ENCODE results near the gene PTHLH. TPM values are rescaled to one million over a fixed set of nuclear protein-coding genes. Genes with fewer than 3 reads are reported as not detected.

Gene PTHLH
- total RNA-seq, 2 experiments from 2014 or later: not detected

GRCh38 chr12:27971121-27971489 is 1.4 kb downstream of the PTHLH start:
- Mint-ChIP-seq H3K4me1 (ENCODE audit: low read depth) (peaks cover 20% of the 10 kb centered on the region), H3K9me3 (ENCODE audit: insufficient read depth) (no peaks in the 10 kb centered on the region), H3K4me3 (peak overlapping the region; percentile 40), H3K36me3 (ENCODE audit: low read depth) (no peaks in the 10 kb centered on the region), H3K27ac (no peak overlapping the region), H3K27me3 (ENCODE audit: low read depth) (peaks cover 79% of the 10 kb centered on the region)
- POLR2A ChIA-PET: interaction anchor here (0.6 kb wide), 1 partner anchor 220 kb away, joined by 3 read pairs; no protein-coding TSS in a partner anchor
- DNase-seq (no peak), ATAC-seq (no peak)
- CTCF ChIA-PET: interaction anchor here (1.0 kb wide), 1 partner anchor 31 kb away, joined by 3 read pairs; no protein-coding TSS in a partner anchor

GRCh38 chr12:27970401-27971120 is 2.0 kb downstream of the PTHLH start:
- Mint-ChIP-seq H3K27ac (no peak overlapping the region), H3K36me3 (ENCODE audit: low read depth) (no peaks in the 10 kb centered on the region), H3K4me1 (ENCODE audit: low read depth) (peaks cover 20% of the 10 kb centered on the region), H3K9me3 (ENCODE audit: insufficient read depth) (no peaks in the 10 kb centered on the region), H3K4me3 (peak overlapping the region; percentile 40), H3K27me3 (ENCODE audit: low read depth) (peaks cover 74% of the 10 kb centered on the region)
- ChIA-PET CTCF (interaction anchor here (1.0 kb wide), 1 partner anchor 30 kb away, joined by 3 read pairs; no protein-coding TSS in a partner anchor), POLR2A (interaction anchor here (0.6 kb wide), 1 partner anchor 220 kb away, joined by 3 read pairs; no protein-coding TSS in a partner anchor)
- ATAC-seq (peak; percentile 61), DNase-seq (no peak)

GRCh38 chr12:27969624-27970400 is 2.7 kb downstream of the PTHLH start:
- no peak overlapping the region for H3K27ac Mint-ChIP-seq
- POLR2A ChIA-PET: no interaction called here
- DNase-seq (peak; percentile 55), ATAC-seq (peak; percentile 71)
- no peaks in the 10 kb centered on the region for H3K36me3 Mint-ChIP-seq (ENCODE audit: low read depth)
- peak overlapping the region; percentile 71 for H3K4me3 Mint-ChIP-seq
- peaks cover 18% of the 10 kb centered on the region for H3K4me1 Mint-ChIP-seq (ENCODE audit: low read depth)
- CTCF ChIA-PET: interaction anchor here (0.9 to 1.0 kb wide), 2 partner anchors 29 kb away, joined by 3 read pairs; no protein-coding TSS in a partner anchor
- peaks cover 73% of the 10 kb centered on the region for H3K27me3 Mint-ChIP-seq (ENCODE audit: low read depth)
- no peaks in the 10 kb centered on the region for H3K9me3 Mint-ChIP-seq (ENCODE audit: insufficient read depth)

GRCh38 chr12:27968972-27969623 is 3.4 kb downstream of the PTHLH start:
- CTCF ChIA-PET: interaction anchor here (0.9 kb wide), 1 partner anchor 28 kb away, joined by 3 read pairs; no protein-coding TSS in a partner anchor
- peak overlapping the region; percentile 71 for H3K4me3 Mint-ChIP-seq
- no peaks in the 10 kb centered on the region for H3K36me3 Mint-ChIP-seq (ENCODE audit: low read depth)
- H3K27ac Mint-ChIP-seq: no peak overlapping the region
- H3K27me3 Mint-ChIP-seq (ENCODE audit: low read depth): peaks cover 73% of the 10 kb centered on the region
- H3K4me1 Mint-ChIP-seq (ENCODE audit: low read depth): peaks cover 18% of the 10 kb centered on the region
- DNase-seq (no peak), ATAC-seq (peak; percentile 24)
- POLR2A ChIA-PET: no interaction called here
- H3K9me3 Mint-ChIP-seq (ENCODE audit: insufficient read depth): no peaks in the 10 kb centered on the region

- Mint-ChIP-seq H3K4me1 (ENCODE audit: low read depth) (peaks cover 18% of the 10 kb centered on the region), H3K27me3 (ENCODE audit: low read depth) (peaks cover 67% of the 10 kb centered on the region), H3K4me3 (no peak overlapping the region), H3K36me3 (ENCODE audit: low read depth) (no peaks in the 10 kb centered on the region), H3K27ac (no peak overlapping the region), H3K9me3 (ENCODE audit: insufficient read depth) (no peaks in the 10 kb centered on the region)
- ChIA-PET CTCF (interaction anchor here (1.7 kb wide), 1 partner anchor 27 kb away, joined by 6 read pairs; no protein-coding TSS in a partner anchor), POLR2A (no interaction called here)
- DNase-seq (no peak), ATAC-seq (no peak)
Observed at GRCh38 chr12:27967551-27968054, 4.9 kb downstream of the PTHLH start.

- ChIA-PET POLR2A (no interaction called here), CTCF (interaction anchor here (1.7 kb wide), 1 partner anchor 26 kb away, joined by 6 read pairs; no protein-coding TSS in a partner anchor)
- ATAC-seq (no peak), DNase-seq (no peak)
- H3K9me3 Mint-ChIP-seq (ENCODE audit: insufficient read depth): no peaks in the 10 kb centered on the region
- peaks cover 18% of the 10 kb centered on the region for H3K4me1 Mint-ChIP-seq (ENCODE audit: low read depth)
- peaks cover 63% of the 10 kb centered on the region for H3K27me3 Mint-ChIP-seq (ENCODE audit: low read depth)
- H3K4me3 Mint-ChIP-seq: no peak overlapping the region
- no peaks in the 10 kb centered on the region for H3K36me3 Mint-ChIP-seq (ENCODE audit: low read depth)
- no peak overlapping the region for H3K27ac Mint-ChIP-seq
Observed at GRCh38 chr12:27966870-27967269, 5.7 kb downstream of the PTHLH start.

GRCh38 chr12:27965966-27966365 is 6.6 kb downstream of the PTHLH start:
- DNase-seq (no peak), ATAC-seq (no peak)
- no peak overlapping the region for H3K27ac Mint-ChIP-seq
- no peaks in the 10 kb centered on the region for H3K9me3 Mint-ChIP-seq (ENCODE audit: insufficient read depth)
- ChIA-PET CTCF (interaction anchor here (1.7 kb wide), 1 partner anchor 25 kb away, joined by 6 read pairs; no protein-coding TSS in a partner anchor), POLR2A (no interaction called here)
- peaks cover 54% of the 10 kb centered on the region for H3K27me3 Mint-ChIP-seq (ENCODE audit: low read depth)
- H3K36me3 Mint-ChIP-seq (ENCODE audit: low read depth): no peaks in the 10 kb centered on the region
- H3K4me1 Mint-ChIP-seq (ENCODE audit: low read depth): peaks cover 15% of the 10 kb centered on the region
- H3K4me3 Mint-ChIP-seq: no peak overlapping the region

- H3K27ac Mint-ChIP-seq: no peak overlapping the region
- H3K4me3 Mint-ChIP-seq: no peak overlapping the region
- no peaks in the 10 kb centered on the region for H3K36me3 Mint-ChIP-seq (ENCODE audit: low read depth)
- no peak for DNase-seq
- peaks cover 11% of the 10 kb centered on the region for H3K4me1 Mint-ChIP-seq (ENCODE audit: low read depth)
- POLR2A ChIA-PET: no interaction called here
- CTCF ChIA-PET: no interaction called here
- no peaks in the 10 kb centered on the region for H3K9me3 Mint-ChIP-seq (ENCODE audit: insufficient read depth)
- ATAC-seq: no peak
- peaks cover 54% of the 10 kb centered on the region for H3K27me3 Mint-ChIP-seq (ENCODE audit: low read depth)
Observed at GRCh38 chr12:27965411-27965810, 7.1 kb downstream of the PTHLH start.

GRCh38 chr12:27964123-27964522 is 8.4 kb downstream of the PTHLH start:
- CTCF ChIA-PET: interaction anchor here (0.9 kb wide), 1 partner anchor 22 kb away, joined by 4 read pairs; no protein-coding TSS in a partner anchor
- Mint-ChIP-seq H3K4me3 (no peak overlapping the region), H3K27me3 (ENCODE audit: low read depth) (peaks cover 51% of the 10 kb centered on the region), H3K36me3 (ENCODE audit: low read depth) (no peaks in the 10 kb centered on the region), H3K9me3 (ENCODE audit: insufficient read depth) (no peaks in the 10 kb centered on the region), H3K4me1 (ENCODE audit: low read depth) (peaks cover 3% of the 10 kb centered on the region), H3K27ac (no peak overlapping the region)
- POLR2A ChIA-PET: no interaction called here
- ATAC-seq (no peak), DNase-seq (no peak)

- ChIA-PET POLR2A (no interaction called here), CTCF (no interaction called here)
- Mint-ChIP-seq H3K27ac (no peak overlapping the region), H3K4me3 (no peak overlapping the region), H3K27me3 (ENCODE audit: low read depth) (peaks cover 50% of the 10 kb centered on the region), H3K36me3 (ENCODE audit: low read depth) (no peaks in the 10 kb centered on the region), H3K9me3 (ENCODE audit: insufficient read depth) (no peaks in the 10 kb centered on the region), H3K4me1 (ENCODE audit: low read depth) (no peaks in the 10 kb centered on the region)
- DNase-seq: no peak
- ATAC-seq: no peak
Observed at GRCh38 chr12:27960821-27961220, 11.7 kb downstream of the PTHLH start.

GRCh38 chr12:27958675-27959074 is 13.9 kb downstream of the PTHLH start:
- Mint-ChIP-seq H3K27me3 (ENCODE audit: low read depth) (peaks cover 39% of the 10 kb centered on the region), H3K4me3 (no peak overlapping the region), H3K4me1 (ENCODE audit: low read depth) (no peaks in the 10 kb centered on the region), H3K36me3 (ENCODE audit: low read depth) (no peaks in the 10 kb centered on the region), H3K9me3 (ENCODE audit: insufficient read depth) (no peaks in the 10 kb centered on the region), H3K27ac (no peak overlapping the region)
- no peak for DNase-seq
- CTCF ChIA-PET: no interaction called here
- POLR2A ChIA-PET: no interaction called here
- ATAC-seq: no peak

Measured in activated CD8-positive, alpha-beta T cell treated with anti-CD3 and anti-CD28 coated beads, Interleukin-2, amount 10 ng/mL, durations not matched to agents 7 days and 5 days (primary cell).